HCT116 (cell line): ENCODE measurements around the gene TOMM40.

Source experiments
- CTCF ChIP-seq, 3 experiments: fragments of 200-600 bp in 1 of 3; sonication (generic) in 1 of 3; IDR thresholded peaks in 2 of 3; conservative IDR thresholded peaks in 1 of 3; 2 replicates each; pipeline ENCODE4 v1.5.1; 2012 to 2017; ENCODE audit warnings: low read depth in 2 of 3, low read length in 2 of 3, antibody characterized with exemption in 1 of 3, borderline replicate concordance in 1 of 3, control low read depth in 1 of 3, mild to moderate bottlenecking in 1 of 3, mixed read lengths in 1 of 3, mixed run types in 1 of 3, moderate library complexity in 1 of 3; ENCODE audit not compliant: insufficient read depth in 1 of 3
- EZH2 ChIP-seq: fragments of 200-600 bp; sonication (generic); IDR thresholded peaks from 2 replicates; pipeline ENCODE4 v1.6.1; 2017; ENCODE audit warnings: antibody characterized with exemption, mixed run types
- EZH2phosphoT487 ChIP-seq: fragments of 200-600 bp; IDR thresholded peaks from 2 replicates; pipeline ENCODE4 v1.6.1; 2018; ENCODE audit warnings: antibody characterized with exemption, borderline replicate concordance
- MAX ChIP-seq: IDR thresholded peaks from 2 replicates; pipeline ENCODE4 v1.6.1; 2012
- POLR2A ChIP-seq: IDR thresholded peaks from 2 replicates; pipeline ENCODE4 v1.7.0; 2011; ENCODE audit warnings: borderline replicate concordance; ENCODE audit not compliant: insufficient read depth, insufficient read length; ENCODE audit errors: extremely low read depth
- POLR2AphosphoS5 ChIP-seq: IDR thresholded peaks from 2 replicates; pipeline ENCODE4 v1.6.1; 2011; ENCODE audit warnings: mild to moderate bottlenecking, low read depth, low read length, moderate library complexity
- RAD21 ChIP-seq: IDR thresholded peaks from 2 replicates; pipeline ENCODE4 v1.6.1; 2012; ENCODE audit warnings: low read depth, mild to moderate bottlenecking
- SIN3A ChIP-seq: IDR thresholded peaks from 2 replicates; pipeline ENCODE4 v1.6.1; 2012; ENCODE audit warnings: low read depth
- SP1 ChIP-seq: IDR thresholded peaks from 2 replicates; pipeline ENCODE4 v1.6.1; 2012; ENCODE audit warnings: low read depth
- SRF ChIP-seq: IDR thresholded peaks from 2 replicates; pipeline ENCODE4 v1.6.1; 2012; ENCODE audit warnings: low read depth
- ZBTB33 ChIP-seq: IDR thresholded peaks from 2 replicates; pipeline ENCODE4 v1.6.1; 2011; ENCODE audit warnings: mild to moderate bottlenecking, low read length, moderate library complexity; ENCODE audit not compliant: insufficient replicate concordance; ENCODE audit errors: extremely low read depth
- ZNF274 ChIP-seq: fragments of 200-500 bp; sonication (Bioruptor generic); IDR thresholded peaks from 2 replicates; pipeline ENCODE4 v1.6.1; 2014; ENCODE audit warnings: mild to moderate bottlenecking, low read depth, low read length, inconsistent platforms

- TF ChIP-seq CTCF (IDR thresholded peaks at IDR 0.05 in 2 of 3, conservative IDR thresholded peaks at IDR 0.05 in 1 of 3; ENCODE audit: borderline replicate concordance in 1 of 3, insufficient read depth in 1 of 3, low read depth in 2 of 3, low read length in 2 of 3) (peak; percentile 86 to 92 (median 87); a peak in 5 of 6 replicates), EZH2 (no peak), ZBTB33 (no peak), POLR2A (no peak), RAD21 (peak; percentile 79), POLR2AphosphoS5 (no peak; the same call in 1 of the 2 replicates), ZNF274 (no peak), MAX (no peak), EZH2phosphoT487 (no peak), SRF (no peak), SP1 (no peak), SIN3A (no peak)
These were observed 60.4 kb downstream of the TOMM40 start for GRCh38 chr19:44951179-44952159.
